Measurements from ENCODE around the gene SCLT1. TPM values are rescaled to one million over a fixed set of nuclear protein-coding genes. Genes with fewer than 3 reads are reported as not detected.

Gene SCLT1
- total RNA-seq, 2 donors from 2014 or later: 9.9 to 13.8 TPM

GRCh38 chr4:128915544-128915943, 177.8 kb downstream of the SCLT1 start:
- no peak for DNase-seq
- TF ChIP-seq CTCF (IDR thresholded peaks at IDR 0.05) (no peak), POLR2A (IDR thresholded peaks at IDR 0.05) (no peak)
- no peak for ATAC-seq
- Histone ChIP-seq H3K4me3 (no peak overlapping the region), H3K9me3 (no peaks in the 10 kb centered on the region), H3K27ac (no peak overlapping the region), H3K36me3 (replicated peaks in 1 of 2; ENCODE audit: insufficient read depth in 1 of 2, low read depth in 2 of 2) (no peaks in the 10 kb centered on the region), H3K27me3 (no peaks in the 10 kb centered on the region), H3K4me1 (no peaks in the 10 kb centered on the region)
- intact Hi-C loops (cut with DNase I): no loop called here

GRCh38 chr4:128913228-128913627, 180.1 kb downstream of the SCLT1 start:
- 68 to 92% methylated on average over 1 of the region's 1 CpG for WGBS, 2 donors
- Histone ChIP-seq H3K27me3 (no peaks in the 10 kb centered on the region), H3K4me3 (no peak overlapping the region), H3K27ac (peak overlapping the region in 1 of 4 donors; percentile 21), H3K4me1 (no peaks in the 10 kb centered on the region), H3K9me3 (no peaks in the 10 kb centered on the region), H3K36me3 (replicated peaks in 1 of 2; ENCODE audit: insufficient read depth in 1 of 2, low read depth in 2 of 2) (no peaks in the 10 kb centered on the region)
- DNase-seq: no peak
- TF ChIP-seq POLR2A (IDR thresholded peaks at IDR 0.05) (no peak), CTCF (IDR thresholded peaks at IDR 0.05) (no peak)
- ATAC-seq: no peak
- intact Hi-C loops (cut with DNase I): no loop called here

GRCh38 chr4:128908735-128909134, 184.6 kb downstream of the SCLT1 start:
- H3K9me3 ChIP-seq: no peaks in the 10 kb centered on the region

GRCh38 chr4:128907981-128908380, 185.4 kb downstream of the SCLT1 start:
- no peaks in the 10 kb centered on the region for H3K4me1 ChIP-seq
- WGBS, 2 donors: 93 to 98% methylated on average over 2 of the region's 2 CpGs
- intact Hi-C loops (cut with DNase I): no loop called here
- DNase-seq: no peak
- H3K27me3 ChIP-seq: no peaks in the 10 kb centered on the region
- no peak for ATAC-seq
- no peaks in the 10 kb centered on the region for H3K36me3 ChIP-seq (replicated peaks in 1 of 2; ENCODE audit: insufficient read depth in 1 of 2, low read depth in 2 of 2)
- no peak for TF ChIP-seq CTCF (IDR thresholded peaks at IDR 0.05)
- no peak for TF ChIP-seq POLR2A (IDR thresholded peaks at IDR 0.05)
- H3K4me3 ChIP-seq: no peak overlapping the region
- H3K27ac ChIP-seq: no peak overlapping the region
- no peaks in the 10 kb centered on the region for H3K9me3 ChIP-seq

More at GRCh38 chr4:128908735-128909134, 184.6 kb downstream of the SCLT1 start:
- 77 to 89% methylated on average over 5 of the region's 5 CpGs for WGBS, 2 donors
- no peak overlapping the region for H3K27ac ChIP-seq
- ATAC-seq: no peak
- no peak overlapping the region for H3K4me3 ChIP-seq
- TF ChIP-seq POLR2A (IDR thresholded peaks at IDR 0.05) (no peak), CTCF (IDR thresholded peaks at IDR 0.05) (no peak)
- DNase-seq: no peak
- intact Hi-C loops (cut with DNase I): no loop called here
- no peaks in the 10 kb centered on the region for H3K4me1 ChIP-seq
- no peaks in the 10 kb centered on the region for H3K36me3 ChIP-seq (replicated peaks in 1 of 2; ENCODE audit: insufficient read depth in 1 of 2, low read depth in 2 of 2)
- H3K27me3 ChIP-seq: no peaks in the 10 kb centered on the region

GRCh38 chr4:128906581-128906980, 186.8 kb downstream of the SCLT1 start:
- DNase-seq: no peak
- intact Hi-C loops (cut with DNase I): no loop called here
- no peaks in the 10 kb centered on the region for H3K4me1 ChIP-seq
- no peak for ATAC-seq
- H3K27me3 ChIP-seq: no peaks in the 10 kb centered on the region
- H3K9me3 ChIP-seq: no peaks in the 10 kb centered on the region
- H3K27ac ChIP-seq: no peak overlapping the region
- no peaks in the 10 kb centered on the region for H3K36me3 ChIP-seq (replicated peaks in 1 of 2; ENCODE audit: insufficient read depth in 1 of 2, low read depth in 2 of 2)
- TF ChIP-seq POLR2A (IDR thresholded peaks at IDR 0.05) (no peak), CTCF (IDR thresholded peaks at IDR 0.05) (no peak)
- WGBS, 2 donors: 81 to 90% methylated on average over 1 of the region's 1 CpG
- H3K4me3 ChIP-seq: no peak overlapping the region

Data from body of pancreas (tissue), 4 donors.